Subcutaneous adipose tissue (tissue), 4 donors: ENCODE data around the gene PTPRF. TPM values are rescaled to one million over a fixed set of nuclear protein-coding genes. Genes with fewer than 3 reads are reported as not detected.

Experiments used
- total RNA-seq, 4 donors: library from RNA; depleted of rRNA; stranded (reverse); fragments of >200 nt; gene quantifications; one replicate each; pipeline ENCODE4 v1.1.0, GENCODE V29; 2016
- TF ChIP-seq, protein P1 (sequence below): fragments of 450-650 bp; IDR thresholded peaks from one replicate; pipeline ENCODE4 v1.5.1; 2016; ENCODE audit warnings: low read depth, mild to moderate bottlenecking, control low read depth, antibody characterized with exemption, moderate library complexity

Gene PTPRF
- total RNA-seq, 4 donors from 2014 or later: 99.4 to 416 (median 125) TPM

- TF ChIP-seq, protein P1, sequence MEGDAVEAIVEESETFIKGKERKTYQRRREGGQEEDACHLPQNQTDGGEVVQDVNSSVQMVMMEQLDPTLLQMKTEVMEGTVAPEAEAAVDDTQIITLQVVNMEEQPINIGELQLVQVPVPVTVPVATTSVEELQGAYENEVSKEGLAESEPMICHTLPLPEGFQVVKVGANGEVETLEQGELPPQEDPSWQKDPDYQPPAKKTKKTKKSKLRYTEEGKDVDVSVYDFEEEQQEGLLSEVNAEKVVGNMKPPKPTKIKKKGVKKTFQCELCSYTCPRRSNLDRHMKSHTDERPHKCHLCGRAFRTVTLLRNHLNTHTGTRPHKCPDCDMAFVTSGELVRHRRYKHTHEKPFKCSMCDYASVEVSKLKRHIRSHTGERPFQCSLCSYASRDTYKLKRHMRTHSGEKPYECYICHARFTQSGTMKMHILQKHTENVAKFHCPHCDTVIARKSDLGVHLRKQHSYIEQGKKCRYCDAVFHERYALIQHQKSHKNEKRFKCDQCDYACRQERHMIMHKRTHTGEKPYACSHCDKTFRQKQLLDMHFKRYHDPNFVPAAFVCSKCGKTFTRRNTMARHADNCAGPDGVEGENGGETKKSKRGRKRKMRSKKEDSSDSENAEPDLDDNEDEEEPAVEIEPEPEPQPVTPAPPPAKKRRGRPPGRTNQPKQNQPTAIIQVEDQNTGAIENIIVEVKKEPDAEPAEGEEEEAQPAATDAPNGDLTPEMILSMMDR: no peak
Measured at GRCh38 chr1:43507296-43508295, 23.1 kb upstream of the PTPRF start.

GRCh38 chr1:43509007-43509739 lies 21.5 kb upstream of the PTPRF start:
- TF ChIP-seq, protein P1: no peak

GRCh38 chr1:43509740-43510375 lies 20.8 kb upstream of the PTPRF start:
- TF ChIP-seq, protein P1: no peak

DNA sequence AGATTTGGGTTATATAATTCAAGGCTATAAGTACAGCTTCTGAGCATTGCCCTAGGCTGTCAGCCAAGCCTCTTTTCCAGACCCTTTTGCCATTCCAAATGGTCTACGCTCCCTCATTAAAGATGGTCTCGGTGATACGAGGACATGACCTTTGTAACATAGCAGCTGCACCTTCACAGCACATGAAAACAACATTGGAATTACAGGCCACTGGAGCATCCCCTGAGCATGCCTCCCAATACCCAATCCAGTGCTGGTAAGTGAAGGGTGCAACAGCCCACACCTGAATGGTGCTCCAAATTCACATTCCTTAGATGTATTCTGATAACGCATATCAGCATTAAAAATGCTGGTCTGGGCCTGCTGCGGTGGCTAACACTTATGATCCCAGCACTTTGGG lies 20.1 kb upstream of the PTPRF start:
- TF ChIP-seq, protein P1: no peak

GRCh38 chr1:43511394-43511793 lies 19.3 kb upstream of the PTPRF start:
- TF ChIP-seq, protein P1: no peak

GRCh38 chr1:43512133-43512532 lies 18.6 kb upstream of the PTPRF start:
- TF ChIP-seq, protein P1: no peak
